HG03103 (cell line): ENCODE measurements around the gene COMP.

Experiments used
- ATAC-seq: cut with Tn5 transposase; IDR thresholded peaks from one replicate; pipeline ENCODE4 v1.9.1; 2021; ENCODE audit warnings: low read depth; ENCODE audit not compliant: unreplicated experiment

Gene COMP

GRCh38 chr19:18750295-18750970 is 40.7 kb downstream of the COMP start:
- ATAC-seq = no peak

GRCh38 chr19:18749362-18750231 is 41.5 kb downstream of the COMP start:
- no peak for ATAC-seq

- no peak for ATAC-seq
These were observed 44.4 kb downstream of the COMP start for GRCh38 chr19:18746401-18747325.

GRCh38 chr19:18745931-18746330 is 45.2 kb downstream of the COMP start:
- ATAC-seq = no peak

GRCh38 chr19:18745012-18745735 is 45.9 kb downstream of the COMP start:
- ATAC-seq = no peak

- no peak for ATAC-seq
These were observed 47.2 kb downstream of the COMP start for GRCh38 chr19:18743784-18744418.

- ATAC-seq = no peak
These were observed 48.0 kb downstream of the COMP start for GRCh38 chr19:18742838-18743783.

GRCh38 chr19:18742324-18742723 is 48.8 kb downstream of the COMP start:
- no peak for ATAC-seq

GRCh38 chr19:18741124-18742121 is 49.7 kb downstream of the COMP start:
- ATAC-seq = no peak

- ATAC-seq = no peak
These were observed 52.0 kb downstream of the COMP start for GRCh38 chr19:18738961-18739690.

- ATAC-seq = no peak
These were observed 53.2 kb downstream of the COMP start for GRCh38 chr19:18737954-18738351.

- no peak for ATAC-seq
These were observed 53.7 kb downstream of the COMP start for GRCh38 chr19:18737337-18737953.

- ATAC-seq = no peak
These were observed 54.4 kb downstream of the COMP start for GRCh38 chr19:18736415-18737336.

- ATAC-seq = no peak
These were observed 55.4 kb downstream of the COMP start for GRCh38 chr19:18735752-18736151.

GRCh38 chr19:18735324-18735723 is 55.8 kb downstream of the COMP start:
- ATAC-seq = no peak
